Keratinocyte (primary cell): ENCODE results near the gene LRRN3. TPM values are rescaled to one million over a fixed set of nuclear protein-coding genes. Genes with fewer than 3 reads are reported as not detected.

ENCODE experiments used
- DNase-seq: peaks from one replicate; pipeline ENCODE4 v3.0.0-alpha.2; 2011; ENCODE audit warnings: low read depth, missing footprints, low spot score
- FAIRE-seq: peaks from 2 replicates; lab custom pipeline; 2011; peaks lifted over from hg19 to GRCh38; lab: Jason Lieb, UNC
- H2AFZ ChIP-seq: 2 replicates; pipeline ENCODE4 v1.6.0; 2012; ENCODE audit warnings: low read length, control low read depth, inconsistent platforms; ENCODE audit not compliant: control insufficient read depth
- H3K27ac ChIP-seq: 2 replicates; pipeline ENCODE4 v1.5.1; 2011; ENCODE audit warnings: low read length; ENCODE audit not compliant: control insufficient read depth, insufficient read depth
- H3K27me3 ChIP-seq: 3 replicates; pipeline ENCODE4 v1.6.0; 2011; ENCODE audit warnings: low read length; ENCODE audit not compliant: control insufficient read depth, insufficient read depth; ENCODE audit errors: extremely low read depth
- H3K36me3 ChIP-seq, 2 experiments: 2 replicates in 1 of 2; 3 replicates in 1 of 2; pipeline ENCODE4 v1.5.1; 2011; ENCODE audit warnings: low read length in 2 of 2, mild to moderate bottlenecking in 1 of 2; ENCODE audit not compliant: control insufficient read depth in 2 of 2, insufficient read depth in 2 of 2; ENCODE audit errors: extremely low read depth in 1 of 2
- H3K4me1 ChIP-seq: 3 replicates; pipeline ENCODE4 v1.5.1; 2011; ENCODE audit warnings: low read length; ENCODE audit not compliant: control insufficient read depth, insufficient read depth; ENCODE audit errors: extremely low read depth
- H3K4me2 ChIP-seq: 3 replicates; pipeline ENCODE4 v1.6.0; 2011; ENCODE audit warnings: low read depth, low read length; ENCODE audit not compliant: control insufficient read depth, insufficient read depth; ENCODE audit errors: extremely low read depth
- H3K4me3 ChIP-seq, 3 experiments: fragments of 200-600 bp in 1 of 3; sonication (generic) in 1 of 3; 2 replicates in 2 of 3; 3 replicates in 1 of 3; pipeline ENCODE4 v1.5.1; 2011 to 2016; ENCODE audit warnings: low read length in 3 of 3, mild to moderate bottlenecking in 3 of 3, control low read depth in 2 of 3, inconsistent platforms in 1 of 3, low read depth in 1 of 3, mixed read lengths in 1 of 3, mixed run types in 1 of 3, moderate library complexity in 1 of 3; ENCODE audit not compliant: control insufficient read depth in 2 of 3, insufficient read depth in 2 of 3; ENCODE audit errors: extremely low read depth in 1 of 3
- H3K79me2 ChIP-seq: 2 replicates; pipeline ENCODE4 v1.6.0; 2012; ENCODE audit warnings: low read length; ENCODE audit not compliant: control insufficient read depth, insufficient read depth
- H3K9ac ChIP-seq: 3 replicates; pipeline ENCODE4 v1.6.0; 2011; ENCODE audit warnings: low read length; ENCODE audit not compliant: control insufficient read depth, insufficient read depth; ENCODE audit errors: extremely low read depth
- H3K9me1 ChIP-seq: 3 replicates; pipeline ENCODE4 v1.6.0; 2011; ENCODE audit warnings: low read length; ENCODE audit not compliant: control insufficient read depth, insufficient read depth; ENCODE audit errors: extremely low read depth
- H3K9me3 ChIP-seq: 2 replicates; pipeline ENCODE4 v1.5.1; 2012; ENCODE audit warnings: low read depth, low read length; ENCODE audit not compliant: control insufficient read depth
- H4K20me1 ChIP-seq: 3 replicates; pipeline ENCODE4 v1.6.0; 2011; ENCODE audit warnings: low read length; ENCODE audit not compliant: control insufficient read depth, insufficient read depth; ENCODE audit errors: extremely low read depth
- EZH2 ChIP-seq: IDR thresholded peaks from one replicate; pipeline ENCODE4 v1.6.1; 2012; ENCODE audit warnings: inconsistent platforms, mild to moderate bottlenecking, low read length, moderate library complexity
- dilution Hi-C: fragments of 300-500 bp; cut with MboI; formaldehyde crosslinking; loops from one replicate; pipeline ENCODE4 v1.7.0; 2020; ENCODE audit warnings: low sequenced_read_pairs; ENCODE audit not compliant: extremely low pct_ligation_motif_present
- polyA plus RNA-seq, 5 experiments: library from polyadenylated mRNA; depleted of rRNA in 3 of 5; stranded (reverse) in 3 of 5; stranded (forward) in 1 of 5; unstranded in 1 of 5; fragments of >200 nt; gene quantifications; 1 replicate in 1 of 5; 2 replicates in 3 of 5; 3 replicates in 1 of 5; pipeline versions ENCODE4 v1.2.1 to v1.2.3, GENCODE V29; 2011 to 2012; ENCODE audit warnings: missing spikeins in 2 of 5, low read depth in 1 of 5, low replicate concordance in 1 of 5
- TF ChIP-seq, protein P1 (sequence below), 3 experiments: IDR thresholded peaks in 1 of 3; conservative IDR thresholded peaks in 1 of 3; optimal IDR thresholded peaks in 1 of 3; 2 replicates in 2 of 3; 3 replicates in 1 of 3; pipeline versions ENCODE3 to v1.5.1; 2011; ENCODE audit warnings: low read length in 3 of 3, mild to moderate bottlenecking in 3 of 3, moderate library complexity in 2 of 3, control low read depth in 1 of 3, inconsistent platforms in 1 of 3; ENCODE audit not compliant: insufficient read depth in 2 of 3; ENCODE audit errors: extremely low read depth in 1 of 3

LRRN3 gene
- polyA plus RNA-seq, 1 donor (not counting 4 experiments of a cell fraction or from before 2014, with no cell fraction given), result not detected

DNA sequence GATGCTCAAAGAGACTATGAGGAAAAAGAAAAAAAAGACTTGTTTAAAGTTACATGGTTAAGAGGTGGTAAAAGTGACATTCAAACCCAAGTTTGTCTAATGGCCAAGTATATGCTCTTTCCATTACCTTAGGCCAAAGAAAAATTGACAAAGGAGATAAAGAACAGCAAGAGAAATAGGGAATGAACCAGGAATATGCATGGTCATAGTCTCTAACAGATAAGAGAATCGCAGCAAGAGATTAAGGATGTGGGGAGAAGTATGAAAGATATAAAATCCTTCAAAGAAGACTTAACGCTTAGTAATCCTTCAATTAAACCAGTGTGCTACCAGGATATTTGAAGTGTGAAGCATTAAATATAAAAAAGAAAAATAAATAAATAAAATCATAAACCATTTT lies 23.2 kb upstream of the LRRN3 start:
- no peak overlapping the region for H2AFZ ChIP-seq
- no peaks in the 10 kb centered on the region for H4K20me1 ChIP-seq
- no peaks in the 10 kb centered on the region for H3K79me2 ChIP-seq
- FAIRE-seq (no peak), DNase-seq (no peak)
- H3K27me3 ChIP-seq, result no peaks in the 10 kb centered on the region
- no peak overlapping the region for H3K9ac ChIP-seq
- H3K4me2 ChIP-seq, result no peak overlapping the region
- no peak overlapping the region for H3K27ac ChIP-seq
- H3K4me3 ChIP-seq, result no peak overlapping the region
- TF ChIP-seq, protein P1, sequence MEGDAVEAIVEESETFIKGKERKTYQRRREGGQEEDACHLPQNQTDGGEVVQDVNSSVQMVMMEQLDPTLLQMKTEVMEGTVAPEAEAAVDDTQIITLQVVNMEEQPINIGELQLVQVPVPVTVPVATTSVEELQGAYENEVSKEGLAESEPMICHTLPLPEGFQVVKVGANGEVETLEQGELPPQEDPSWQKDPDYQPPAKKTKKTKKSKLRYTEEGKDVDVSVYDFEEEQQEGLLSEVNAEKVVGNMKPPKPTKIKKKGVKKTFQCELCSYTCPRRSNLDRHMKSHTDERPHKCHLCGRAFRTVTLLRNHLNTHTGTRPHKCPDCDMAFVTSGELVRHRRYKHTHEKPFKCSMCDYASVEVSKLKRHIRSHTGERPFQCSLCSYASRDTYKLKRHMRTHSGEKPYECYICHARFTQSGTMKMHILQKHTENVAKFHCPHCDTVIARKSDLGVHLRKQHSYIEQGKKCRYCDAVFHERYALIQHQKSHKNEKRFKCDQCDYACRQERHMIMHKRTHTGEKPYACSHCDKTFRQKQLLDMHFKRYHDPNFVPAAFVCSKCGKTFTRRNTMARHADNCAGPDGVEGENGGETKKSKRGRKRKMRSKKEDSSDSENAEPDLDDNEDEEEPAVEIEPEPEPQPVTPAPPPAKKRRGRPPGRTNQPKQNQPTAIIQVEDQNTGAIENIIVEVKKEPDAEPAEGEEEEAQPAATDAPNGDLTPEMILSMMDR (optimal IDR thresholded peaks at IDR 0.05 in 1 of 3, IDR thresholded peaks at IDR 0.05 in 1 of 3, conservative IDR thresholded peaks at IDR 0.05 in 1 of 3; ENCODE audit: extremely low read depth in 1 of 3, insufficient read depth in 2 of 3, low read length in 3 of 3), result no peak
- TF ChIP-seq EZH2, result no peak
- H3K36me3 ChIP-seq, result no peaks in the 10 kb centered on the region
- no peaks in the 10 kb centered on the region for H3K4me1 ChIP-seq
- dilution Hi-C loops, result no loop called here
- H3K9me1 ChIP-seq, result no peaks in the 10 kb centered on the region
- peaks cover 5% of the 10 kb centered on the region for H3K9me3 ChIP-seq

DNA sequence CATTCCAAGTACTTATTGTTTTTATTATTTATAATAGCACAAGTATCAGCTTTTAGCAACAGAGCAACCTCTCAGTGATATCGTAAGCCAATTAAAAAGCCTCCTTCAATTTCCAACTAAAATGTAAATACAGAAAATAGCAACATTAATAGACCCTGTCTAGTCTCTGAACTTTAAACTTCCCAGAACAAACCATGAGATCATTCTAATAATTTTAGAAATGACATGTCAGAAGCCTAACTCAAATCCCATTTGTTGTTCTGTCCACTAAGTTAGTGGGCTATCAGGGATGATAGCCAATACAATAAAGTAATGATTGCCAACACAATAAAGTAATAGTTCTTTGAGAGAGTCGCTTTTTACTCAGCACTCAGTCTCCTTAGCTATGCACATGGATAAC lies 22.3 kb upstream of the LRRN3 start:
- Histone ChIP-seq H3K4me2 (no peak overlapping the region), H4K20me1 (no peaks in the 10 kb centered on the region), H3K9ac (no peak overlapping the region), H3K27ac (no peak overlapping the region), H3K9me1 (no peaks in the 10 kb centered on the region), H3K4me3 (no peak overlapping the region), H3K79me2 (no peaks in the 10 kb centered on the region), H3K4me1 (no peaks in the 10 kb centered on the region), H3K27me3 (no peaks in the 10 kb centered on the region), H3K9me3 (no peaks in the 10 kb centered on the region), H3K36me3 (no peaks in the 10 kb centered on the region), H2AFZ (no peak overlapping the region)
- dilution Hi-C loops, result no loop called here
- TF ChIP-seq, protein P1 (optimal IDR thresholded peaks at IDR 0.05 in 1 of 3, IDR thresholded peaks at IDR 0.05 in 1 of 3, conservative IDR thresholded peaks at IDR 0.05 in 1 of 3; ENCODE audit: extremely low read depth in 1 of 3, insufficient read depth in 2 of 3, low read length in 3 of 3), result no peak
- TF ChIP-seq EZH2, result no peak
- no peak for FAIRE-seq
- DNase-seq, result no peak
